Smooth muscle cell (in vitro differentiated cells): Measurements from ENCODE around the gene FAM136A. TPM values are rescaled to one million over a fixed set of nuclear protein-coding genes. Genes with fewer than 3 reads are reported as not detected.
A peak's percentile ranks its signal among the peaks of the same experiment; 100 is the strongest.
"Not testable (repeated sequence)": the region's sequence is repeated elsewhere in the genome, so short reads cannot be mapped to it uniquely, and the experiment has no call there.

ENCODE experiments used
- DNase-seq: peaks from one replicate; lab custom pipeline; 2025; ENCODE audit not compliant: unreplicated experiment; lab: John Stamatoyannopoulos, UW
- H2AFZ ChIP-seq: fragments of 200-600 bp; sonication (generic); 2 replicates; pipeline ENCODE4 v1.6.0; 2016; ENCODE audit warnings: antibody characterized with exemption, low read depth, mild to moderate bottlenecking
- H3F3A ChIP-seq: fragments of 200-600 bp; sonication (generic); 2 replicates; pipeline ENCODE4 v1.6.0; 2017; ENCODE audit warnings: antibody characterized with exemption, low read depth
- H3K27ac ChIP-seq: fragments of 200-600 bp; sonication (generic); 2 replicates; pipeline ENCODE4 v1.5.1; 2016; ENCODE audit warnings: low read depth, mild to moderate bottlenecking
- H3K27me3 ChIP-seq: fragments of 200-600 bp; sonication (generic); 2 replicates; pipeline ENCODE4 v1.6.1; 2016; ENCODE audit warnings: low read depth, mild to moderate bottlenecking
- H3K36me3 ChIP-seq: fragments of 200-600 bp; sonication (generic); 2 replicates; pipeline ENCODE4 v1.5.1; 2016; ENCODE audit warnings: low read depth
- H3K4me1 ChIP-seq: fragments of 200-600 bp; sonication (generic); 2 replicates; pipeline ENCODE4 v1.5.1; 2016; ENCODE audit warnings: low read depth
- H3K4me2 ChIP-seq: fragments of 200-600 bp; sonication (generic); 2 replicates; pipeline ENCODE4 v1.6.0; 2016; ENCODE audit warnings: mild to moderate bottlenecking
- H3K4me3 ChIP-seq: fragments of 200-600 bp; sonication (generic); 2 replicates; pipeline ENCODE4 v1.5.1; 2016; ENCODE audit warnings: mild to moderate bottlenecking
- H3K79me2 ChIP-seq: fragments of 200-600 bp; sonication (generic); 2 replicates; pipeline ENCODE4 v1.6.0; 2016; ENCODE audit warnings: low read depth, mild to moderate bottlenecking
- H3K9ac ChIP-seq: fragments of 200-600 bp; sonication (generic); 2 replicates; pipeline ENCODE4 v1.6.0; 2016; ENCODE audit warnings: low read depth
- H3K9me3 ChIP-seq: fragments of 200-600 bp; sonication (generic); replicated peaks from 2 replicates; pipeline ENCODE4 v1.5.1; 2016; ENCODE audit warnings: low read depth
- H4K20me1 ChIP-seq: fragments of 200-600 bp; sonication (generic); 2 replicates; pipeline ENCODE4 v1.6.0; 2016; ENCODE audit warnings: low read depth
- WGBS: methylation state at CpG from one replicate; pipeline ENCODE4 v1.1.7; 2016; ENCODE audit warnings: low lambda C conversion rate; 5-methylcytosine and 5-hydroxymethylcytosine counted together
- polyA plus RNA-seq: library from polyadenylated mRNA; unstranded; fragments of >200 nt; fragmentation: Nextera tagmentation; extraction: Ambion mirVana; gene quantifications from 2 replicates; pipeline ENCODE4 v1.2.1, GENCODE V29; 2016
- total RNA-seq: library from RNA; depleted of rRNA; stranded (reverse); fragments of >200 nt; gene quantifications from 2 replicates; pipeline ENCODE4 v1.2.3, GENCODE V29; 2014
- TF ChIP-seq, protein P1 (sequence below): fragments of 200-600 bp; sonication (generic); IDR thresholded peaks from 2 replicates; pipeline ENCODE4 v1.5.1; 2017; ENCODE audit warnings: borderline replicate concordance, mild to moderate bottlenecking, antibody characterized with exemption; ENCODE audit not compliant: insufficient read depth, poor library complexity, severe bottlenecking

The FAM136A gene
- total and polyA plus RNA-seq, 2 experiments from 2014 or later, result 24.4 to 26.6 TPM

DNA sequence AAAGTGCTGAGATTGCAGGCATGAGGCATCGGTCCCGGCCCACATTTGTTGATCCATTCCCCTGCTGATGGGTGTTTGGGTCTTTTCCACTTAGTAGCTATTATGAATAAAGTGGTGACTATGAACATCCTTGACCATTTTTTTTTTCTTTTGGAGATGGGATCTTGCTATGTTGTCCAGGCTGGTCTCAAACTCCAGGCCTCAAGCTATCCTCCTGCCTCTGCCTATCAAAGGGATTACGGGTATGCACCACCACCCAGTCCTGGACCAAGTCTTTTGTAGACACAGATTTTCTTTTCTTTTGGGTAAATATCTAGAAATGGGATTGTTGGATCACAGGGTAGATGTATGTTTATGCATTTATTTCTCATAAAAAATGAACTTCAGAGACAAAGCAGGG, 1.3 kb upstream of the FAM136A start:
- Histone ChIP-seq H3K4me2 (no peak overlapping the region), H4K20me1 (no peaks in the 10 kb centered on the region), H3K27me3 (no peaks in the 10 kb centered on the region), H3K27ac (no peak overlapping the region), H3K9ac (no peak overlapping the region), H3K4me1 (no peaks in the 10 kb centered on the region), H3K9me3 (no peaks in the 10 kb centered on the region), H2AFZ (no peak overlapping the region), H3K36me3 (no peaks in the 10 kb centered on the region), H3K4me3 (no peak overlapping the region), H3F3A (no peaks in the 10 kb centered on the region), H3K79me2 (no peaks in the 10 kb centered on the region)
- WGBS, result 91% methylated on average over 3 of the region's 3 CpGs
- no peak for DNase-seq
- TF ChIP-seq, protein P1, sequence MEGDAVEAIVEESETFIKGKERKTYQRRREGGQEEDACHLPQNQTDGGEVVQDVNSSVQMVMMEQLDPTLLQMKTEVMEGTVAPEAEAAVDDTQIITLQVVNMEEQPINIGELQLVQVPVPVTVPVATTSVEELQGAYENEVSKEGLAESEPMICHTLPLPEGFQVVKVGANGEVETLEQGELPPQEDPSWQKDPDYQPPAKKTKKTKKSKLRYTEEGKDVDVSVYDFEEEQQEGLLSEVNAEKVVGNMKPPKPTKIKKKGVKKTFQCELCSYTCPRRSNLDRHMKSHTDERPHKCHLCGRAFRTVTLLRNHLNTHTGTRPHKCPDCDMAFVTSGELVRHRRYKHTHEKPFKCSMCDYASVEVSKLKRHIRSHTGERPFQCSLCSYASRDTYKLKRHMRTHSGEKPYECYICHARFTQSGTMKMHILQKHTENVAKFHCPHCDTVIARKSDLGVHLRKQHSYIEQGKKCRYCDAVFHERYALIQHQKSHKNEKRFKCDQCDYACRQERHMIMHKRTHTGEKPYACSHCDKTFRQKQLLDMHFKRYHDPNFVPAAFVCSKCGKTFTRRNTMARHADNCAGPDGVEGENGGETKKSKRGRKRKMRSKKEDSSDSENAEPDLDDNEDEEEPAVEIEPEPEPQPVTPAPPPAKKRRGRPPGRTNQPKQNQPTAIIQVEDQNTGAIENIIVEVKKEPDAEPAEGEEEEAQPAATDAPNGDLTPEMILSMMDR, result no peak

DNA sequence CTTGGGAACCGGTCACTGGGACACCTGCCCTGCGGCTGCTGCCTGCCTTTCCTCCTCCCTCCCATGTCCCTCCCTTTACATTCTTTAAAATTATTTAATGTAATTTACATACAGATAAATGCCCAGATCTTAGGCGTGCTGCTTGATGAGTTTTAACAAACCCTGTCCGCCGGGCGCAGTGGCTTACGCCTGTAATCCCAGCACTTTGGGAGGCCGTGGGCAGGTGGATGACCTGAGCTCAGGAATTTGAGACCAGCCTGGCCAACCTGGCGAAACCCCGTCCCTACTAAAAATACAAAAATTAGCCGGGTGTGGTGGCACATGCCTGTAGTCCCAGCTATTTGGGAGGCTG, 304 bp upstream of the FAM136A start:
- not testable (repeated sequence) for H3K9me3 ChIP-seq, DNase-seq, H3K4me1 ChIP-seq, H3K27ac ChIP-seq, H3K9ac ChIP-seq, H4K20me1 ChIP-seq, H2AFZ ChIP-seq, H3K79me2 ChIP-seq, H3K27me3 ChIP-seq, H3F3A ChIP-seq, H3K36me3 ChIP-seq
- WGBS, result 50% methylated on average over 11 of the region's 11 CpGs
- peak overlapping the region; percentile 96 for H3K4me2 ChIP-seq
- peak overlapping the region; percentile 85 for H3K4me3 ChIP-seq

DNA sequence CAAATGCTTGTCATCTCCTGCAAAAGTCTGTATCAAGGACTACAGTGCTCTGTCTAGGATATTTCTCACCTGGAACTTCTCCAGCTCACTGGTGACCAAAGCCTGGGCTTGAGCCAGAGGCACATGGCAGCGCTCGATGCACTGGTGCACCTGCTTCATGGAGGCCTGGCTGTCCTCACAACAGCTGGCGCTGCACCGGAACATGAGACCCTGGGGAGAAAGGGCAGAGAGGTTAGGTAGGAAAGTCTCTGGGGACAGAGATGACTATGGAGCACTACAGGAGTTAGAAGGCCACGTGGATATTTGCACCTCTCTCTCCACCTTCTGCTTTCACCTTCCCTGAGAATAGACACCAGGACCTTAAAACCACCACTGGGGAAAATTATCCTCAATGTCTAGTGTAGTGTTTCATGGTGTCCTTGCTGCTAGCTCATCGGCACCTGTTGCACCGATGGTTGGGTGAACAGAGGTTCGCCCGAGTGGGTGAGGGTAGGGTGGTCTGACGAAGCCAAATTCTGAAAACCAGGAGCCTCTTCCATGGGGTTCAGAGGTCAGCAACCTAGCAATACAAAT, 1.0 kb downstream of the FAM136A start:
- Histone ChIP-seq H3K9ac (peak overlapping the region; percentile 69), H3K4me3 (peak overlapping the region; percentile 85), H3K9me3 (no peaks in the 10 kb centered on the region), H4K20me1 (no peaks in the 10 kb centered on the region), H3K36me3 (no peaks in the 10 kb centered on the region), H3K4me1 (no peaks in the 10 kb centered on the region), H3K27ac (no peak overlapping the region), H3K79me2 (no peaks in the 10 kb centered on the region), H3K4me2 (peak overlapping the region; percentile 96), H3K27me3 (no peaks in the 10 kb centered on the region), H2AFZ (peak overlapping the region; percentile 98), H3F3A (peaks cover 3% of the 10 kb centered on the region)
- TF ChIP-seq, protein P1, result no peak
- WGBS, result 68% methylated on average over 10 of the region's 10 CpGs
- DNase-seq, result no peak

DNA sequence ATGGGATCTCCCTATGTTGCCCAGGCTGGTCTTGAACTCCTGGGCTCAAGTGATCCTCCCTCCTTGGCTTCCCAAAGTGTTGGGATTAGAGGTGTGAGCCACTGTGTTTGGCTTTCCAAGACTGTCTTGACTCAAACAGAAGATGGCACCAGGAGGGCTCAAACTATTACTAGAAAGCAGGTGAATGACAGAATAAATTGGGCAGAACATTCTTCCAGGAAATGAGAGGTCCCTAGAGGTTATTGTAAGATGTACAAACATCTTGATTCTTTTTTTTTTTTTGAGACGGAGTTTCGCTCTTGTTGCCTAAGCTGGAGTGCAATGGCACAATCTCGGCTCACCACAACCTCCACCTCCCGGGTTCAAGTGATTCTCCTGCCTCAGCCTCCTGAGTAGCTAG, 4.0 kb downstream of the FAM136A start:
- not testable (repeated sequence) for H3K4me1 ChIP-seq, H4K20me1 ChIP-seq, H3K4me3 ChIP-seq, H3K9ac ChIP-seq, H3K79me2 ChIP-seq, H2AFZ ChIP-seq, H3K27ac ChIP-seq, H3K27me3 ChIP-seq, H3K4me2 ChIP-seq, DNase-seq, H3K36me3 ChIP-seq, H3K9me3 ChIP-seq
- H3F3A ChIP-seq, result peaks cover 19% of the 10 kb centered on the region
- WGBS, result 97% methylated on average over 4 of the region's 4 CpGs
